HL-60/S4 (cell line): ENCODE results near the gene PRDX2.

Source experiments
- in situ Hi-C: fragments of 300-500 bp; cut with MboI; formaldehyde crosslinking; loops from 2 replicates; pipeline ENCODE4 v1.14.3; 2022; ENCODE audit warnings: low sequenced_read_pairs

PRDX2 gene

GRCh38 chr19:12801466-12802266, at the start of gene PRDX2, which contains the start of gene THSD8:
PRDX2 (minus strand) TSS chr19:12801800; CDS start chr19:12801261, 539 bp downstream.
THSD8 (plus strand) TSS chr19:12802069; CDS start chr19:12802072, 3 bp downstream.
- in situ Hi-C loops, result no loop called here

- in situ Hi-C loops, result loop anchor here (10.0 kb wide), 1 partner anchor 83 kb away; no protein-coding TSS in a partner anchor
Measured at GRCh38 chr19:12847159-12848139, 45.8 kb upstream of the PRDX2 start.

- in situ Hi-C loops, result loop anchor here (10.0 kb wide), 1 partner anchor 82 kb away; no protein-coding TSS in a partner anchor
Measured at GRCh38 chr19:12846613-12847012, 45.0 kb upstream of the PRDX2 start.

GRCh38 chr19:12843999-12844732, 42.6 kb upstream of the PRDX2 start:
- in situ Hi-C loops, result loop anchor here (10.0 kb wide), 1 partner anchor 79 kb away; no protein-coding TSS in a partner anchor

GRCh38 chr19:12843328-12843727, 41.7 kb upstream of the PRDX2 start:
- in situ Hi-C loops, result loop anchor here (10.0 kb wide), 1 partner anchor 79 kb away; no protein-coding TSS in a partner anchor

- in situ Hi-C loops, result loop anchor here (10.0 kb wide), 1 partner anchor 78 kb away; no protein-coding TSS in a partner anchor
Measured at GRCh38 chr19:12842511-12842910, 40.9 kb upstream of the PRDX2 start.

- in situ Hi-C loops, result loop anchor here (10.0 kb wide), 1 partner anchor 76 kb away; no protein-coding TSS in a partner anchor
Measured at GRCh38 chr19:12841094-12841493, 39.5 kb upstream of the PRDX2 start.

- in situ Hi-C loops, result loop anchor here (10.0 kb wide), 1 partner anchor 76 kb away; no protein-coding TSS in a partner anchor
Measured at GRCh38 chr19:12840091-12841079, 38.8 kb upstream of the PRDX2 start.

GRCh38 chr19:12838886-12839756, 37.5 kb upstream of the PRDX2 start:
- in situ Hi-C loops, result no loop called here

- in situ Hi-C loops, result no loop called here
Measured at GRCh38 chr19:12838182-12838885, 36.7 kb upstream of the PRDX2 start, which contains the start of gene MAST1. MAST1 (plus strand) TSS chr19:12838515; CDS start chr19:12838573, 58 bp downstream.

GRCh38 chr19:12837225-12837624, 35.6 kb upstream of the PRDX2 start:
- in situ Hi-C loops, result no loop called here

GRCh38 chr19:12836529-12836863, 34.9 kb upstream of the PRDX2 start:
- in situ Hi-C loops, result no loop called here

- in situ Hi-C loops, result no loop called here
Measured at GRCh38 chr19:12834976-12835757, 33.6 kb upstream of the PRDX2 start.

- in situ Hi-C loops, result no loop called here
Measured at GRCh38 chr19:12834566-12834943, 33.0 kb upstream of the PRDX2 start, which contains the start of gene RTBDN. RTBDN (minus strand) TSS chr19:12834579; CDS start chr19:12829979, 4,600 bp downstream.

- in situ Hi-C loops, result no loop called here
Measured at GRCh38 chr19:12833738-12834565, 32.4 kb upstream of the PRDX2 start.

GRCh38 chr19:12833418-12833737, 31.8 kb upstream of the PRDX2 start:
- in situ Hi-C loops, result no loop called here
